Ascending aorta (tissue), 2 donors: ENCODE measurements around the gene AKAP8L. TPM values are rescaled to one million over a fixed set of nuclear protein-coding genes. Genes with fewer than 3 reads are reported as not detected.

ENCODE experiments used
- DNase-seq, 2 donors: peaks; one replicate each; pipeline ENCODE4 v3.0.0-alpha.2; 2019; ENCODE audit warnings: low spot score in 2 of 2
- H3K27ac ChIP-seq, 2 donors: fragments of 200-600 bp; sonication (generic); one replicate each; pipeline ENCODE4 v1.5.1; 2016 to 2017; ENCODE audit warnings: mild to moderate bottlenecking in 1 of 2
- H3K27me3 ChIP-seq: fragments of 200-600 bp; sonication (generic); one replicate; pipeline ENCODE4 v1.5.1; 2017
- H3K36me3 ChIP-seq, 2 donors: fragments of 200-600 bp; sonication (generic); one replicate each; pipeline ENCODE4 v1.5.1; 2016
- H3K4me1 ChIP-seq, 2 donors: fragments of 200-600 bp; sonication (generic); one replicate each; pipeline ENCODE4 v1.5.1; 2016 to 2017; ENCODE audit warnings: mild to moderate bottlenecking in 1 of 2
- H3K4me3 ChIP-seq, 2 donors: fragments of 200-600 bp; sonication (generic); one replicate each; pipeline ENCODE4 v1.5.1; 2016 to 2017; ENCODE audit warnings: mild to moderate bottlenecking in 1 of 2
- H3K9me3 ChIP-seq, 2 donors: fragments of 200-600 bp; sonication (generic); one replicate each; pipeline ENCODE4 v1.5.1; 2016
- CTCF ChIP-seq, 3 experiments: fragments of 200-600 bp in 2 of 3; fragments of 450-650 bp in 1 of 3; sonication (generic) in 2 of 3; IDR thresholded peaks; one replicate each; pipeline ENCODE4 v1.5.1; 2016 to 2019; ENCODE audit warnings: antibody characterized with exemption in 3 of 3, mild to moderate bottlenecking in 1 of 3, moderate library complexity in 1 of 3
- intact Hi-C: fragments of 100-400 bp; cut with DNase I; formaldehyde crosslinking; loops from one replicate; pipeline ENCODE4 v1.15.1; 2023
- total RNA-seq: library from RNA; depleted of rRNA; stranded (reverse); fragments of >200 nt; gene quantifications from one replicate; pipeline ENCODE4 v1.1.0, GENCODE V29; 2016

AKAP8L gene
- total RNA-seq, 1 donor from 2014 or later: 143 TPM

- Histone ChIP-seq H3K36me3 (no peaks in the 10 kb centered on the region), H3K4me3 (no peak overlapping the region), H3K27ac (no peak overlapping the region), H3K27me3 (no peaks in the 10 kb centered on the region), H3K4me1 (peaks cover 27 to 60% of the 10 kb centered on the region in 2 donors), H3K9me3 (no peaks in the 10 kb centered on the region)
- intact Hi-C loops: no loop called here
- no peak for TF ChIP-seq CTCF (IDR thresholded peaks at IDR 0.05)
- DNase-seq: no peak
Observed at GRCh38 chr19:15442142-15442920, 23.5 kb upstream of the AKAP8L start.

GRCh38 chr19:15441317-15441716, 22.5 kb upstream of the AKAP8L start:
- H3K27ac ChIP-seq: no peak overlapping the region
- H3K4me3 ChIP-seq: no peak overlapping the region
- intact Hi-C loops: no loop called here
- H3K9me3 ChIP-seq: no peaks in the 10 kb centered on the region
- no peaks in the 10 kb centered on the region for H3K36me3 ChIP-seq
- TF ChIP-seq CTCF (IDR thresholded peaks at IDR 0.05): no peak
- H3K4me1 ChIP-seq: peaks cover 29 to 66% of the 10 kb centered on the region in 2 donors
- H3K27me3 ChIP-seq: no peaks in the 10 kb centered on the region
- DNase-seq: no peak

GRCh38 chr19:15439821-15440641, 21.2 kb upstream of the AKAP8L start:
- no peak for DNase-seq
- intact Hi-C loops: loop anchor here (5.0 kb wide), 3 partner anchors 178 to 333 kb away; partner anchors contain the start of gene SYDE1

GRCh38 chr19:15439078-15439799, 20.5 kb upstream of the AKAP8L start:
- intact Hi-C loops: loop anchor here (5.0 kb wide), 3 partner anchors 177 to 332 kb away; partner anchors contain the start of gene SYDE1
- no peak for TF ChIP-seq CTCF (IDR thresholded peaks at IDR 0.05)

More at GRCh38 chr19:15439821-15440641, 21.2 kb upstream of the AKAP8L start:
- Histone ChIP-seq H3K27ac (peak overlapping the region in 1 of 2 donors; percentile 78), H3K27me3 (no peaks in the 10 kb centered on the region), H3K36me3 (no peaks in the 10 kb centered on the region), H3K4me1 (peaks cover 20 to 53% of the 10 kb centered on the region in 2 donors), H3K9me3 (no peaks in the 10 kb centered on the region), H3K4me3 (no peak overlapping the region)
- TF ChIP-seq CTCF (IDR thresholded peaks at IDR 0.05): no peak

GRCh38 chr19:15438577-15438976, 19.8 kb upstream of the AKAP8L start:
- Histone ChIP-seq H3K4me3 (no peak overlapping the region), H3K27me3 (no peaks in the 10 kb centered on the region), H3K36me3 (no peaks in the 10 kb centered on the region), H3K4me1 (peaks cover 18 to 39% of the 10 kb centered on the region in 2 donors), H3K27ac (peak overlapping the region; percentile 70 to 78), H3K9me3 (no peaks in the 10 kb centered on the region)
- TF ChIP-seq CTCF (IDR thresholded peaks at IDR 0.05): no peak
- DNase-seq: no peak
- intact Hi-C loops: loop anchor here (5.0 kb wide), 3 partner anchors 176 to 331 kb away; partner anchors contain the start of gene SYDE1

More at GRCh38 chr19:15439078-15439799, 20.5 kb upstream of the AKAP8L start:
- DNase-seq: no peak
- Histone ChIP-seq H3K36me3 (no peaks in the 10 kb centered on the region), H3K27me3 (no peaks in the 10 kb centered on the region), H3K4me1 (peaks cover 18 to 46% of the 10 kb centered on the region in 2 donors), H3K9me3 (no peaks in the 10 kb centered on the region), H3K27ac (peak overlapping the region; percentile 70 to 78), H3K4me3 (no peak overlapping the region)
